GM19023 (cell line): ENCODE data around the gene AREG.
"Not testable (repeated sequence)": the region's sequence is repeated elsewhere in the genome, so short reads cannot be mapped to it uniquely, and the experiment has no call there.

Source experiments
- ATAC-seq: cut with Tn5 transposase; IDR thresholded peaks from one replicate; pipeline ENCODE4 v1.9.1; 2021; ENCODE audit warnings: mild to moderate bottlenecking, moderate library complexity; ENCODE audit not compliant: unreplicated experiment

AREG gene, protein sequence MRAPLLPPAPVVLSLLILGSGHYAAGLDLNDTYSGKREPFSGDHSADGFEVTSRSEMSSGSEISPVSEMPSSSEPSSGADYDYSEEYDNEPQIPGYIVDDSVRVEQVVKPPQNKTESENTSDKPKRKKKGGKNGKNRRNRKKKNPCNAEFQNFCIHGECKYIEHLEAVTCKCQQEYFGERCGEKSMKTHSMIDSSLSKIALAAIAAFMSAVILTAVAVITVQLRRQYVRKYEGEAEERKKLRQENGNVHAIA

GRCh38 chr4:74444891-74445642, at the start of gene AREG:
AREG (plus strand) TSS chr4:74445136; CDS start chr4:74445346, 210 bp downstream.
- peak; percentile 91 for ATAC-seq

DNA sequence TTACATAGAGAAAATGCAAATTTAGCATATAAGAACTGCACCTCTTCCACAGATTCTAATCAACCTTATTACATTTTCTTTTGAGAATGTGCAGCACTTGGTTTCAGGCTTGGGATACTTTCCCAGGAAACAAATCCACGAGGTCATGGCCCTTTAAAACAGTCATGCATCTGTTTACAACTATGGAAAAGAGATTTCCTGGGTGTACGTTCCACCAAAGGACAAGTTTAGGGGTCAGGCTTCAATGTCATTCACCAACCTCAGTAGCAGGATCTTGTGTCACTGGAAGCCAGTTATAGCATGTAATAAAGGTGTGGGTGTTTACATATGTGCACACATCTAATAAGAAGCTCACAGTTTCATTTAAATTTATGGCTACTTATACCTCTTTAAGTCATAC, 49.3 kb upstream of the AREG start:
- no peak for ATAC-seq

DNA sequence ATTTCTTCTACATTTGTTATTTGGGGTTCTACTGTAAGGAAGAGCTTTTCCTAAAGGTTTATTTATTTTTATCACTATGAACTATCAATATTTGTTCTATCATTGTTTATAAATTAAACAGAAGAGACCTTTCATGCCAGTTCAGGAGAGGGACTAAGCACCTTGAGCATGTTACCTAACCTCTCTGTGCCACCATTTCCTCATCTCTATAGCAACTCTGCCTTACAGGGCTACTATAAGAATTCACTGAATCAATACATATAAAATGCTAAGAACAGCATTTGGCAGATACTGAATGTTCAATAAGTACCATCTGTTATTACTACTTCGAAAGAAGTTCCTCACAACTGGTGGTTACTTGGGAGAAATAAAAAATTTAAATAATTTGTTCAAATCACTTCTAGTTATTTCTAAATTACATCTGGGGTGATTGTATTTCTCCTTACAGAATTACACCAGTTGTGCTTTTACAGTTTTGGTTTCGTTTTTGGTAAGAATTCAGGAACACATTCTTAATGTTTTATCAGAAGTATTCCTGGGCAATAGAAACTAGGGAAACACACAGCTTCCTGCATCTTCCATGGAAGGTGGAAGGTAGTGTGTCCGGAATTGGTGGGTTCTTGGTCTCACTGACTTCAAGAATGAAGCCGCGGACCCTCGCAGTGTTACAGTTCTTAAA, 47.0 kb upstream of the AREG start:
- no peak for ATAC-seq

GRCh38 chr4:74398894-74399589, 45.9 kb upstream of the AREG start:
- not testable (repeated sequence) for ATAC-seq

- no peak for ATAC-seq
Measured at GRCh38 chr4:74400395-74400794, 44.5 kb upstream of the AREG start.

- peak; percentile 84 for ATAC-seq
Measured at GRCh38 chr4:74402692-74403456, 42.1 kb upstream of the AREG start.

GRCh38 chr4:74407891-74408290, 37.0 kb upstream of the AREG start:
- no peak for ATAC-seq

- ATAC-seq: no peak
Measured at GRCh38 chr4:74408639-74409038, 36.3 kb upstream of the AREG start.

- ATAC-seq: no peak
Measured at GRCh38 chr4:74410272-74410671, 34.7 kb upstream of the AREG start.

DNA sequence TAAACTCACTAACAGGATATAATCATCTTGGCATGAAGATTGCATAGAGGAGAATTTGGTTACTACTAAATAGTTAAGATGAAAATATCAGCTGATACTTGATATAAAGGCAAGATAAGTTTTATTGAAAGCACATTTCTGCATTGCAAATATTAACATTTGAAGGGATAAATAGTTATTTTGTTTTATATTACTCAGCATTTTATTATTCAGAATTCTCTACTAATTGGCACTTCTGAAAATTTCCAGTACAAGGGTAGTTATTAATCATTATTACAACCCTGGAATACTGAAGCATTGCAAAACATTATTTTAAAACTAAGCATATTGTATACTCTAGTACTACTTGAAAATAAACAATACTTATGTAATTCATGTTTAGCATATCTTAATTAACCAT, 32.7 kb upstream of the AREG start:
- no peak for ATAC-seq

GRCh38 chr4:74413265-74413664, 31.7 kb upstream of the AREG start:
- ATAC-seq: no peak

DNA sequence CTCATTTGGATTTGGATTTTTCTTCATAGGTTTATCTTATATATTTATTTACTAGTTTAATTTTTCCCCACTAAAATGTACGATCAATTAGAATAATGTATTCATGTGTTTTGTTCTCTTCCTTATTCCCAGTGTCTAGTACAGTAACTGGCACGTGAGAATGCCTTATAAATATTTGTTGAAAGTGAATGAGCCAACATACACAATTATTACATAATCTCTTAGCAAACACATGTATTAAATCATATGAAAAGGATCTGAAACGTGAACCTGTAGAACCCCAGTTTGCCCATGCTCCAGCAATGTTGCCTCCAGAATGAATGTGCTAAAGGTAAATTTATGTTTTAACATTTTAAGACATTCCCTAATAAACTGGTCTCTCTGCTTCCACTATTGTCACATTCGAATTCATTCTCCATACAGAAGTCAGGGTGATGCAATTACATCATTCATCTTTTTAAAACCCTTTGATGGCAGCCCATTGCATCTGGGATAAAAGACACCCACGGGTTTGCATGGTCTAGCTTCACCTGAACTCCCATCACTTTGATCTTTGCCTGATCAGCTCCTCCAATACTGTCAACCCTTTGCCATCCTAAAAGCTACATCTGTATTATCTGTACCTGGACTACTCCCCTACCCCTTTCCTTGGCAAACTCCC, 30.7 kb upstream of the AREG start:
- no peak for ATAC-seq

GRCh38 chr4:74415602-74416300, 29.2 kb upstream of the AREG start:
- no peak for ATAC-seq

- no peak for ATAC-seq
Measured at GRCh38 chr4:74418063-74418670, 26.8 kb upstream of the AREG start.

- ATAC-seq: no peak
Measured at GRCh38 chr4:74420863-74421262, 24.1 kb upstream of the AREG start.

GRCh38 chr4:74423104-74423503, 21.8 kb upstream of the AREG start:
- no peak for ATAC-seq

DNA sequence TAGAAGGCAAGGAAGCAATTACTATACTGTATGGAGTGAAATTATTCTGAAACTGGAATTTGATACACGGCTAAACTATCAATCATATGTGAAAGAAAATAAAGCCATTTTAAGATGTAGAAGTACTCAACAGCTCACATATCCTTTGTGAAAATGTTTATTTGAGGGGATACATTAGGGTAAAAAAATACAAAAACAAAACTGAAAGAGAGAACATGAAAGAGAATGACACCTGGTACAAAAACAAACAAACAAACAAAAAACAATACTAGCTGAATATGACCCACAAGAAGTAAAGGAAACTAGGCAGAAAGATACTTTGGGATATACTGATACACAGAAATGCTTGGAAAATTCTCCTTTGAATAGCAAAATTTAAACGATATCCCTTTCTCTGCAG, 20.8 kb upstream of the AREG start:
- no peak for ATAC-seq

- no peak for ATAC-seq
Measured at GRCh38 chr4:74426101-74426500, 18.8 kb upstream of the AREG start.

- no peak for ATAC-seq
Measured at GRCh38 chr4:74428276-74428675, 16.7 kb upstream of the AREG start.
